Body of pancreas (tissue), 4 donors: ENCODE measurements around the gene ZNF574. TPM values are rescaled to one million over a fixed set of nuclear protein-coding genes. Genes with fewer than 3 reads are reported as not detected.

ENCODE experiments used
- ATAC-seq: fragments of 150-250 bp; one replicate; pipeline ENCODE4 v1.9.1; 2016
- DNase-seq, 4 donors: peaks; one replicate each; pipeline ENCODE4 v3.0.0-alpha.2; 2019
- H3K27ac ChIP-seq, 4 donors: fragments of 200-600 bp; sonication (generic); 1 replicate in 3 of 4; 2 replicates in 1 of 4; pipeline versions ENCODE4 v1.5.1 to v1.6.1; 2016 to 2019; ENCODE audit warnings: mild to moderate bottlenecking in 1 of 4, mixed read lengths in 1 of 4, moderate library complexity in 1 of 4
- H3K27me3 ChIP-seq, 2 donors: fragments of 200-600 bp; sonication (generic); one replicate each; pipeline ENCODE4 v1.6.0; 2016; ENCODE audit warnings: mild to moderate bottlenecking in 1 of 2
- H3K36me3 ChIP-seq, 2 donors: fragments of 200-600 bp; sonication (generic); replicated peaks in 1 of 2; 2 replicates each; pipeline ENCODE4 v1.5.1; 2016; ENCODE audit warnings: low read depth in 2 of 2; ENCODE audit not compliant: insufficient read depth in 1 of 2
- H3K4me1 ChIP-seq: fragments of 200-600 bp; sonication (generic); one replicate; pipeline ENCODE4 v1.6.0; 2016
- H3K4me3 ChIP-seq, 2 donors: fragments of 200-600 bp; sonication (generic); 1 replicate in 1 of 2; 2 replicates in 1 of 2; pipeline ENCODE4 v1.5.1; 2016 to 2019
- H3K9me3 ChIP-seq, 3 donors: fragments of 200-600 bp; sonication (generic); 1 replicate in 2 of 3; 2 replicates in 1 of 3; pipeline ENCODE4 v1.5.1; 2016
- CTCF ChIP-seq, 7 experiments: fragments of 450-650 bp in 4 of 7; fragments of 200-600 bp in 3 of 7; sonication (generic) in 3 of 7; IDR thresholded peaks; one replicate each; pipeline ENCODE4 v1.5.1; 2016 to 2019; ENCODE audit warnings: antibody characterized with exemption in 7 of 7
- POLR2A ChIP-seq, 3 donors: fragments of 450-650 bp; IDR thresholded peaks; one replicate each; pipeline ENCODE4 v1.6.1; 2016; ENCODE audit warnings: antibody characterized with exemption in 3 of 3, mild to moderate bottlenecking in 2 of 3
- WGBS, 2 donors: methylation state at CpG; one replicate each; pipeline ENCODE4 v1.1.5; 2017; 5-methylcytosine and 5-hydroxymethylcytosine counted together
- intact Hi-C: fragments of 100-400 bp; cut with DNase I; formaldehyde crosslinking; loops from one replicate; pipeline ENCODE4 v1.15.1; 2023
- total RNA-seq, 2 donors: library from RNA; depleted of rRNA; stranded (reverse); fragments of >200 nt; gene quantifications; one replicate each; pipeline ENCODE4 v1.1.0, GENCODE V29; 2016

Gene ZNF574
- total RNA-seq, 2 donors from 2014 or later, result 8.6 to 14.2 TPM

GRCh38 chr19:42123765-42124164 lies 47.8 kb downstream of the ZNF574 start:
- Histone ChIP-seq H3K36me3 (no peaks in the 10 kb centered on the region), H3K27ac (no peak overlapping the region), H3K27me3 (no peaks in the 10 kb centered on the region), H3K4me3 (no peak overlapping the region), H3K9me3 (no peaks in the 10 kb centered on the region), H3K4me1 (no peaks in the 10 kb centered on the region)
- TF ChIP-seq POLR2A (IDR thresholded peaks at IDR 0.05) (no peak), CTCF (IDR thresholded peaks at IDR 0.05) (no peak)
- WGBS, 2 donors, result 89 to 92% methylated on average over 1 of the region's 1 CpG
- intact Hi-C loops, result no loop called here
- ATAC-seq, result no peak
- no peak for DNase-seq

- intact Hi-C loops, result no loop called here
- ATAC-seq (no peak), DNase-seq (no peak)
- Histone ChIP-seq H3K27me3 (no peaks in the 10 kb centered on the region), H3K4me3 (no peak overlapping the region), H3K27ac (no peak overlapping the region), H3K9me3 (no peaks in the 10 kb centered on the region), H3K36me3 (no peaks in the 10 kb centered on the region), H3K4me1 (no peaks in the 10 kb centered on the region)
- WGBS, 2 donors, result 66% methylated on average over 5 of the region's 5 CpGs
- TF ChIP-seq CTCF (IDR thresholded peaks at IDR 0.05) (no peak), POLR2A (IDR thresholded peaks at IDR 0.05) (no peak)
These were observed 48.5 kb downstream of the ZNF574 start for GRCh38 chr19:42124386-42124901.

GRCh38 chr19:42125536-42125935 lies 49.6 kb downstream of the ZNF574 start:
- TF ChIP-seq CTCF (IDR thresholded peaks at IDR 0.05) (no peak), POLR2A (IDR thresholded peaks at IDR 0.05) (no peak)
- H3K9me3 ChIP-seq, result no peaks in the 10 kb centered on the region
- no peaks in the 10 kb centered on the region for H3K4me1 ChIP-seq
- no peaks in the 10 kb centered on the region for H3K36me3 ChIP-seq
- 72 to 76% methylated on average over 6 of the region's 6 CpGs for WGBS, 2 donors
- intact Hi-C loops, result no loop called here
- no peak overlapping the region for H3K27ac ChIP-seq
- H3K27me3 ChIP-seq, result no peaks in the 10 kb centered on the region
- no peak overlapping the region for H3K4me3 ChIP-seq
- DNase-seq (no peak), ATAC-seq (no peak)

GRCh38 chr19:42126574-42126973 lies 50.6 kb downstream of the ZNF574 start:
- 72 to 88% methylated on average over 5 of the region's 5 CpGs for WGBS, 2 donors
- no peak for ATAC-seq
- Histone ChIP-seq H3K9me3 (no peaks in the 10 kb centered on the region), H3K27ac (no peak overlapping the region), H3K27me3 (no peaks in the 10 kb centered on the region), H3K36me3 (no peaks in the 10 kb centered on the region), H3K4me1 (no peaks in the 10 kb centered on the region), H3K4me3 (no peak overlapping the region)
- no peak for TF ChIP-seq POLR2A (IDR thresholded peaks at IDR 0.05)
- no peak for TF ChIP-seq CTCF (IDR thresholded peaks at IDR 0.05)
- DNase-seq, result no peak
- intact Hi-C loops, result no loop called here
